Hypothalamus (tissue), 51 donors: ENCODE results near the gene PDE3B.
"Not testable (repeated sequence)": the region's sequence is repeated elsewhere in the genome, so short reads cannot be mapped to it uniquely, and the experiment has no call there.

Experiments used
- DNase-seq, 51 donors: peaks; one replicate each; lab custom pipeline; 2025; lab: John Stamatoyannopoulos, UW

Gene PDE3B

DNA sequence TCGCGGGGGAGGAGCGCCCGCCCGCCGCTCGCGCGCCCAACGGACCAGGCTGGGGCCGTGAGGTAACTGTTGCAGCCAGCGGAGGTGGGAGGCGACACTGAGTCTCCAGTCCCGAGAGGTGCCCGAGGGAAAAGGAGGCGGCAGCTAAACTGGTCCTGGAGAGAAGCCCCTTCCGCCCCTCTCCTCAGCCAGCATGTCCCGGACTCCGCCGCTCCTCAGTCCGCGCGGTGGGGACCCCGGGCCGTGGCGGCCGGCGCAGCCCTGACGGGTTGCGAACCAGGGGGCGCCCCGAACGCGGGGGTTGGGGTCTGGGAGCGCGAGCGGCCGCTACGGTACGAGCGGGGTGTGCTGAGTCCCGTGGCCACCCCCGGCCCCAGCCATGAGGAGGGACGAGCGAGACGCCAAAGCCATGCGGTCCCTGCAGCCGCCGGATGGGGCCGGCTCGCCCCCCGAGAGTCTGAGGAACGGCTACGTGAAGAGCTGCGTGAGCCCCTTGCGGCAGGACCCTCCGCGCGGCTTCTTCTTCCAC is at the start of gene PDE3B:
TSS of gene PDE3B (plus strand) at position 108 of the 529 bp plus-strand sequence. CDS start at position 380, 272 bp downstream.
- peak in 43 of 51 donors; percentile 9 to 76 (median 48) for DNase-seq

DNA sequence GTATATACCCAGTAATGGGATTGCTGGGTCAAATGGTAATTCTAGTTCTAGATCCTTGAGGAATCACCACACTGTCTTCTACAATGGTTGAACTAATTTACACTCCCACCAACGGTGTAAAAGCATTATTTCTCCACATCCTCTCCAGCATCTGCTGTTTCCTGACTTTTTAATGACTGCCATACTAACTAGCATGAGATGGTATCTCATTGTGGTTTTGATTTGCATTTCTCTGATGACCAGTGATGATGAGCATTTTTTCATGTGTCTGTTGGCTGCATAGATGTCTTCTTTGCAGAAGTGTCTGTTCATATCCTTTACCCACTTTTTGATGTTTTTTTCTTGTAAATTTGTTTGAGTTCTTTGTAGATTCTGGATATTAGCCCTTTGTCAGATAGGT is 48.3 kb upstream of the PDE3B start:
- not testable (repeated sequence) for DNase-seq

DNA sequence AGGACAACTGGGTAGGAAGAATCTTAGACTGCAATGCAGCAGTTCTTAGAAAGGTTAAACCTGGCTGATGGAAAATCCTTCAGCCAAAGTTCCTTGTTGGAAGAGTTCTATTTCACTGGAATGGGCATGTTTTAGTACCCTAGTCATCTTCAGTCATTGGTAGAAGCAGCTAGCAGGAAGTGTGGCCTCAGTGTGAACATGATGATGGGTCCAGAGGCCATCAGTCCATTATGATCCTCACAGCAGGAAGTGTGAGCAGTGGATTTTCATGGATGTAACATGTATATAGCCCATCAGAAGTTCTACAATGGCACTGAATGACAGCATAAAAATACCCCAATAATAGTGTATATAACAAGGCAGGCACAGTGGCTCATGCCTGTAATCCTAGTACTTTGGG is 35.9 kb upstream of the PDE3B start:
- DNase-seq, result no peak

DNA sequence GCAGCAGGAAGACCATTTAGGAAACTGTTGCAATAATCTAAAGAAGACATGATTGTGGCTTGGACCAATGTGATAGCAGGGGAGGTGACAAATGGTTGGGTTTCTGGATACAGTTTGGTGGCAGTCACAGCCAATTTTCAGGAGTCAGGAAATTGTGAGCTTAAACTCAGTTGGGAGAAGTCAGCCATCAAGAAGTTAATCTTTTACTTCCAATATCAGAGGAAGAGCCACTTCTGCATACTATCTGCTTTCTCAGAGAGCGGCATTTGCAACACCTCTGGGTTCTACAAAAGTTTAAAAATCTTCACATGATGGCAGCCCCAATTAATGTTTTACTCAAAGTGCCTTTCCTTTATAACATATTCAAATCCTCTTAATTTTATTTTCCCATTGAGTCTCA is 33.7 kb upstream of the PDE3B start:
- DNase-seq, result no peak

DNA sequence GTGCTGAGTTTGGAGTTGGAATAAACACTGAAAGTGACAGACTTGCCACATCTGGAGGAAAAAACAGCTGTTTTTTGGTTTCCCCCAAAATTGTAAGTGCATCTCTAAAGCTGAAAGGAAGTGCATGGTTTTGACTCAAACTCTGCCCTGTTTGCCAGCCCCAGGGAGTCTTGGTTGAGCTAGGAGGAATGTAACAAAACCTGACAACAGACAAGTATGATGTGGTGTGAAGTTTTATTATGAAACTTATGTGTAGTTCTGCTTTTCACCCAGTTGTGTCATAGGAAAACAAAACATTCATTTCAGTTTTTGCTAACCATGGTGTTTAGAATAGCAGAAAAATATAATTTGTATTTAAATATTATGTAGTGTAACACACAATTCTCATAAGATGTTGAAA is 31.7 kb upstream of the PDE3B start:
- DNase-seq, result no peak

DNA sequence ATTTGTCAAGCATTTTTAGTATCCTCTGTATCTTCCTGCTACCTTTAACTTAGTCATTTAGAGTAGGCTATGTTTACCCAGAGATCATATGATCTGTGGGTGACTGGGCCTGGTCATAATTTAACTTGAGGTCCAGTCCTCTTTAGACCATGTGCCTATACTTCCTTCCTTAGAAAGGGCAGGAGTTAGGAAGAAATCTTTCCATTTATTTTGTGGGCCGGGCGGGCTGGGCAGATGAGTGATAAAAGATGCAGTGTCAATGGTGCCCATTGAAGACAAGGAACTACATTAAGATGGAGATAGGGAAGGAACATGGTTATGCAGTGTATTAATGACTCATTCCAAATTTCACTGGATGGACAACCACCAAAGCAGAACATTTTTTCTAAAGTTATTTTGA is 30.9 kb upstream of the PDE3B start:
- no peak for DNase-seq

DNA sequence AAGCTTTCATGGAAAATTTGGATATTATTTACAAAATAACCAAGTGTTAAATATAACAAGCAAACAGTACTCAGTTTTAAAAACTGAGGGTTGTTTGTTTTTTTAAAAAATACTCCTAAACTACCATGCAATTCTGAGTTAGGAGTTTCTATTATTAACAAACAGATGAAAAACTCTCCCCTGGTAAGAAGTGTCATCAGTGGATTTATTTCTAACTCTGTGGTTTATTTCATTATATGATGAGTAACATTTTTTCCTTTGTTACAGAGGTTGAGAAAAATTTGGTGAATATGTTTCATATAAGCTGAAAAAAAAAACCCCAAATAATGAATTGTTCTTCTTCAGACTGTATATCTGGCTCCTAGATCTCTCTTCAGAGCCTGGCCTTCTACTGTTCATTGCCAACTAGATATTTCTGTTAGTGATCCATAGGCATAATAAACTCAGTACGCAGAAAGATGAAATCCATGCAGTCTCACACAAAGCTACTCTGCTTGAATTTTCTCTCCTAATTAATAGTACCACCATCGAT is 29.4 kb upstream of the PDE3B start:
- no peak for DNase-seq

DNA sequence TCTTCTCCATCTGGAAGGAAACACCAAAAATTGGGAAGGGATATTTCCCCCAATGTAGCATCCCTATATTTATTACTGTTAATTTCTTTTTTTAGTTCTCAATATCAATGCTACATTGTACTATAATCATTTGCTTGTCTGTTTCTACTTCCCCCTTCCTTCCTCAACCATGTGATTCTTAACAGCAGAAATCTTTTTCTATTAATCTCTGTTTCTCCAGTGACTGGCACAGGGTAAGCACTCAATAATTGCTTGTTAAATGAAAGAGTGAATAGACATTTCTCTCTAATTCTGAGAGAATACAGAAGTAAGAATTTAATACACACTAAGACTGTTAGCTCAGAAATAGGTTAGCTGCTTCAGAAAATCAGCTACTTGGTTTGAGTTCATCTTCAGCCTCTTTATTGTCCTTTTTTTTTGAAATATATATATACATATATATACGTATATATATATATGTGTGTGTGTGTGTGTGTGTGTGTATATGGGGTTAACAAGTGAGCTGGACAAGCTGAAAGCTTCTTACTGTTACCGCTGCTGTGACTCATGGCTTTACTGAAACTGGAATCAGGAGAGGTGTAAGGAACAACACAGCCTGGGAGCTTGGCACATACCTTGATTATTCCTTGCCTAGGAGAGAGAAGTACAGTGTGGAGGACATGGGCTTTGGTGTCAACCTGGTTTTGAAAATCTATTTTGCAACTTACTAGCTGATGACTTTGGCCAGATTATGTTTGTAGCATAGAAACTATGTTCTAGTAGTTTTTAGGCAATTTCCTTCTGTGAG is 26.2 kb upstream of the PDE3B start:
- DNase-seq, result no peak

DNA sequence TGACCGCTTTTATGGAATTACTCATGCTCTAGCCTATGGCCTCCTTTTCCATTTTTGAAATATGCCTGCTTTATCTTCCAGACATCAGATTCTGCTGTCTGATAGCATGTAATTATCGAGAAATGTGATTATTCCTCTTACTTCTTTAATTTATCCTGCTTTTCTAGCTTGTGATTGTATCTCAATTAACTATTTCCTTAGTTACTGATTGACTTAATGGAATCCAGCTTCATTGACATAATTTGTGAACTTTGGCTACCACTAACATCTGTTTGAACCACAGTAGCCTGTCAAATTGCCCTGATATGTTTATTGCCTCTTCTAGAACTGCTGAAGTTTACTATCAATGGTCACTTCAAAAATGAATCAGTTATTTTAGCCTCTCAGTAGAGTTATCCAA is 25.5 kb upstream of the PDE3B start:
- no peak for DNase-seq

DNA sequence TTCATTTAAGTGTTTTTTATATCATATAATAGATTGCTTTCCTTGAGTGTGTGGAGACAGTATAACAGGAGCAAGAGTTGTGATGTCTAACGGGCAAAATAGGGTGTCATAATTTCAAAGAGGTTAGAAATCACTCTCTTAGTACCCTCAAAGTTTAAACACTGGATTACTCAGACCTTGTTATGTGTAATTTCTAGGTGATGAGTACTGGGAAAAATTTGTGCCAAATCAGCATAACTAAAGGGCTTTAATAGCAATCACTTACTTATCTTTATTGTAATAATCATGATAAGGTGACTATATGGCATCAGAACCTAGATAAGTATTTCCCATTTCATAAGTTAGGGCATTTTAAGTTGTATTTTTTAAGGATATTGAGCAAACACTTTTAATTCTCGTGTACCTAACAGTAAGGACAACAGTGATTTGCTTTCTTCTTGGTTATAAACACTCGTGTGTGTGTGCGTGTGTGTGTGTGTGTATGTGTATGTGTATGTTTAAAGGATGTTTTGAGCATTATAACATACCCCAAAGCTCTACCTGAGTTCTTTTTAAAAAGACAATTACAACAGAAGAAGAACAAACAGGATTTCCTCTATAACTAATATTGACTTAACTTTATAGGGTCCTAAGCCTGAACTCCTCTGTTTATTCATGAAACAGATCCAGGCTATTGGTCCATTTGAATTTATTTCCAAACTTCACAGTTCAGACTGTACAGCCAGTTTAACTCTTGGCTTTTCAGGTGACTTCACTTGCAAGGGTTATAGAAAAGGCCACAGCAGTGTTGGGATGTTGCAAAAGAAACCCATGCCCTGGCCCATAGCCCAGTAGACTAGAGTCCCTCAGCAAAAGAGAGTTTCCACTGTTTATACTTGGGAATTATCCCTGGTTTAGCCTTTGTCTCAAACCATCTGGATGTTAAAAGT is 23.7 kb upstream of the PDE3B start:
- DNase-seq, result no peak

DNA sequence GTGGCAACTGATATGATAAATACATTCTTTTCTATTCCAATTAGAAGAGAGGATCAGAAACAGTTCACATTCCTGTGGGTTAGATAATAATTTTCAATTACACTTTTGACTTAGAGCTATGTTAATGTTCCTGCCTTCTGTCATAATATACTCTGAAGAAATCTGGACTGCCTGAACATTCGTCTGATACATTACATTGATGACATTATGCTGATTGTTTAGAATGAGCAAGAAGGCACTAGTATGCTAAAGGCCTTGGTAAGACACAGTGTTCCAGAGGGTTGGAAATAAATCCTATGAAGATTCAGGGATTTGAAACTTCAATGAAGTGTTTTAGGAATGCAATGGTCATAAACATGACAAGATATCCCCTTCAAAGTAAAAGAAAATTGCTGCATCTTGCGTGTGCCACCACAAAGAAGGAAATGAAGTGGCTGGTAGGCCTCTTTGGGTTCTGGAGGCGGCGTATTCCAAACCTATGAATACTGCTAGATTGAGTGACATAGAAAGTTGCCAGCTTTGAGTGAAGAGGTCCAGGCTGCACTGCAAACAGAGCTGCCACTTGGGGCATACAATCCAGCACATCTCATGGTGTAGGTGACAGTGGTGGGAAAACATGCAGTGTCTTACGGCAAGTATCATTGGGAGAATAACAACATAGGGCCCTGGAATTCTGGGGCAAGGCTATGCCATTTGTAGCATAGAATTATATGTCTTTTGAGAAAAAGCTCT is 21.2 kb upstream of the PDE3B start:
- no peak for DNase-seq

DNA sequence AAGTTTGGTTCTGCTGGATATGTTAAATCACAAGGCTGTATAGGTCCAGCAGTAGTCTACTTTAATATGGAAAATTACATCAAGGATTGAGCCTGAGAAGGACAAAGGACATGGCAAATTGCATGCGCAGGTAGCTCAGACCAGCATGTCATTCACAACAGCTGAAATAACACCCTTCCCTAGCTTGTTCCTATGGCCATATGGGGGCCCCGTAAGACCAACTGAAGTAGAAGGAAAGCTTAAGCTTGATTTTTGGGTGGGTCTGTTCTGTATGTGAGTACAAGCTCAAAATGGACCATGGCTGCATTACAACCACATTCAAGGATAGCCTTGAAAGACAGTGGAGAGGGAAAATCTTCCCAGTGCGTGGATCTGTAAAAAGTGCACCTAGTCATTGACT is 20.6 kb upstream of the PDE3B start:
- no peak for DNase-seq

DNA sequence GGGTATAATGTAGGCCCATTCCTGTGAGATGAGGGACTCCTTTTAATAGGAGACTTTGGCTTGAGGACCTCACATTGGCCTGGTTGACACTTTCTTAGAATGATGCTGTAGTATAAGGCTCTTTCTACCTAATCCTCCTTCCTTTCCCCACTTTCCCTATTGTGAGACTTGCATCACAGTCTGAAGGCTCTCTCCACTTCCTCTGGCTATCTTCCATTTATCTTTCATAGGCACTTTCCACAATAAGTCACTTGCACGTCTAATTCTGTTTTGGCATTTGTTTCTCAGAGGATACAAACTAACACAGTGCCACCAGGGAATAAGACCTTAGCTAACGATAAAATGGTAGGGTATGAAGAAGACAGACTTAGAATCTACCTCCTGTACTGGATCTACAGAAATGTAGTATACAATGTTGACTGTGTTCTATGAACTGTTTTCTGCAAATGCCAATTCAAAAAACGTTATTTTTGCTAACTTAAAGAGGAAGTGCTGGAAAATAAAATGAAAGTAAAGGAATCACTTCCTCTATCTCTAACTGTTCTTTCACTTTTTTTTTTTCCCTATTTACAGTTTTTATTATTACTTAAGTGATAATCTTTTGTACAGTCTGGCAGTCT is 17.9 kb upstream of the PDE3B start:
- no peak for DNase-seq

DNA sequence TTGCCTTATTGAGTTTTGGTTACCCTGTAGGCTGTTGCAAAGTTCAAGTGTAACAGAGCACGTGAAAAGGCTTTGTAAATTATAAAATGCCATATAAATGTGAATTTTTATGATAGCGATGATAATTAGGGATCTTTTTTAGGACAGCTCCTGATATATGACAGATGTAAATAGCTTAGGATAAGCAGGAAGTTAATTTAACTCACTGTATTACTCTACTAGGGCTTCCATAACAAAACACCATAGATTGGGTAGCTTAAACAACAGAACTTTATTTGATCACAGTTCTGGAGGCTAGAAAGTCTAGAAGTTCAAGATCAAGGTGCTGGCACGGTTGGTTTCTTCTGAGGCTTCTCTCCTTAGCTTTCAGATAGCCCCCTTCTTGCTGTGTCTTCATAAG is 17.0 kb upstream of the PDE3B start:
- no peak for DNase-seq

DNA sequence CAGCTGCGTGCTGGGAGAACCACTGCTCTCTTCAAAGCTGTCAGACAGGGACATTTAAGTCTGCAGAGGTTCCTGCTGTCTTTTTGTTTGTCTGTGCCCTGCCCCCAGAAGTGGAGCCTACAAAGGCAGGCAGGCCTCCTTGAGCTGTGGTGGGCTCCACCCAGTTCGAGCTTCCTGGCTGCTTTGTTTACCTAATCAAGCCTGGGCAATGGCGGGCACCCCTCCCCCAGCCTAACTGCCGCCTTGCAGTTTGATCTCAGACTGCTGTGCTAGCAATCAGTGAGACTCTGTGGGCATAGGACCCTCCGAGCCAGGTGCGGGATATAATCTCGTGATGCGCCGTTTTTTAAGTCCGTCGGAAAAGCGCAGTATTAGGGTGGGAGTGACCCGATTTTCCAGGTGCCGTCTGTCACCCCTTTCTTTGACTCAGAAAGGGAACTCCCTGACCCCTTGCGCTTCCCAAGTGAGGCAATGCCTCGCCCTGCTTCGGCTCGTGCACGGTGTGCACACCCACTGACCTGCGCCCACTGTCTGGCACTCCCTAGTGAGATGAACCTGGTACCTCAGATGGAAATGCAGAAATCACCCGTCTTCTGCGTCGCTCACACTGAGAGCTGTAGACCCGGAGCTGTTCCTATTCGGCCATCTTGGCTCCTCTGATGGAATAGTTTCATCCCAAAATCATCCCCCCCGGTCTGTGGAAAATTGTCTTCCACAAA is 9.9 kb upstream of the PDE3B start:
- DNase-seq, result not testable (repeated sequence)

DNA sequence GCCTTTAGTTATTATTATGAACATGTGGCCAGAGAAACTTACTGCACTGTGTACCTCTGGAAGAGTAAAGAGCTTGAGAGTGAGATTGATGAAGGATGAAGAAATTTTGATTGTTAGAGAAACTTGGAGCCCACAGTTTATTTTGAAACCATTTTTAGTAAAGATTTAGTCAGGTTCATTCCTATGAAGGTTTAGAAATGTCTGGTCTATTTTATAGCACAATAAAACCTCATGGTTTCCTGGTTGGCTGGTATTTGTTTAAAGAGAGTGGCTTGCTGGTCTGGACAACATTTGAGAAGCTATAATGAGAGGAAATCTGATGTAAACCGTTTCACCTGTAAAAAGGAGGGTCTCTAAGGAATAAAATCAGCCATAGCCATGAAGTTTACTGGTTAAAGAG is 8.8 kb upstream of the PDE3B start:
- DNase-seq, result no peak

DNA sequence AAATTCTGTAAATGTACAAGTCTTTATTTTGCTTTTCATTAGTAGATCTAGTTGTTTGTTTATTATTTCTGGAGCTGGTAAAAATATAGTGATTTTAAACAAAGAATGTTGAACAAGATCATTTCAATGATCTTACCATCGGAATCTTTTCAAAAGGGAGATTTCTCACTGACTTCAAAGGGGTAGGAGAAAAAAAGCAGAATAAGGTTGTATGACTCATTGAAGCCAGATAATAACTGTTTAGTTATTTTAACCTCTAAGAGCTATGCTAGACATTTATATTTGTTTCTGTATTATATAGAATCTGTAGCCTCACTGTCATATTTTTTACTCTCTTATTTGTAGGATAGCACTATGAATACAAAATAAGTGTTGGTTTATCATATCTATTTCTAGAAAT is 8.1 kb upstream of the PDE3B start:
- no peak for DNase-seq

DNA sequence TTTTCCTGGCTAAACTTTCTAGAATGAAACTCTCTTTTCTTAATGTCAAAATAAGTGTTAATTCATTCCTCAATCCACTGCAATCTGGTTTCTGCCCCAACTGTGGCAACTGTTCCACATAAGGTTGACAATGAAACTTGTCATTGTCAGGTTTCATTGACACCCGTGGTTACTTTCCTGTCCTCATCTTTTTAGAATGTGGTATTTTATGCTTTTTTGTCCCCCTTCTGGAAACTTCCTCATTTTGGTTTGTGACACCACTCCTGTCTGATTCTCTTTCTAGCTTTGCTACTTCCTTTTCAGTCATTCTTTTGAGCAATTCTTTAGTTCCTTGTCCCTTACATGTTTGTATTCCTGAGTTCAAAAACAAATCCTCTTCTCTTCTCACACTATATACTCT is 7.5 kb upstream of the PDE3B start:
- DNase-seq, result no peak

DNA sequence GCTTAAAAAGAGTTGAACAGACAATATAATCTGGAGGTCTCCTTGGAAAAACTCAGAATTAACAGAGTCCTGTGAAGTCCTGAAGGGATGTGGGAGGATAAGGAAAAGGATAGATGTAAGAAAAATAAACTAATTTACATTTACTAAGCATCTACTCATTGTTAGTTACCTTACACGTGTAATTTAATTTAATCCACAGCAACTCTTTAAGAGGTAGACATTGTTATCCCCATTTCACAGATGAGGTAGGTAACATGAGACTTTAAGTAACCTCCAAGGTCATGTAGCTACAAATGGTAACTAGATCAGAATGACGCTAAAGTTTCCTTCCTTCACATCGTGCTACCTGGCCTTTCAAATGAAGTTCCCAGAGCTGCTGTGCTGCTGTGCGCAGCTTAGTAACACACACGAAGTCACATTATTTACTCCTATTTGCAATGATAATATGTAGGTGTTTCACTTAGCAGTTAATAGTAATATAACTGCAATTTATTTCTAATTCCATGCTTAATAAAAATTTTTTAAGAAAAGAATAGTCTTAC is 5.7 kb upstream of the PDE3B start:
- no peak for DNase-seq
